Calu3 (cell line): ENCODE data around the gene SPAG8. TPM values are rescaled to one million over a fixed set of nuclear protein-coding genes. Genes with fewer than 3 reads are reported as not detected.
A peak's percentile ranks its signal among the peaks of the same experiment; 100 is the strongest.

Source experiments
- BruUV-seq: library from RNA; stranded (reverse); fragments of 400-500 nt; replicated peaks from 2 replicates; lab custom pipeline; 2021; lab: Mats Ljungman, UMichigan
- CTCF ChIA-PET: fragments of 300-600 bp; sonication (Branson Sonifier 250); formaldehyde crosslinking; loops from one replicate; lab custom pipeline; 2022; ENCODE audit warnings: antibody characterized with exemption; lab: Charles Lee
- DNase-seq: peaks from one replicate; pipeline ENCODE4 v3.0.0; 2022
- H3K27ac Mint-ChIP-seq: one replicate; pipeline ENCODE4 v1.8.0; 2022; ENCODE audit warnings: mixed read lengths; ENCODE audit not compliant: unreplicated experiment
- H3K27me3 Mint-ChIP-seq: one replicate; pipeline ENCODE4 v1.8.0; 2022; ENCODE audit warnings: mixed read lengths; ENCODE audit not compliant: unreplicated experiment
- H3K36me3 Mint-ChIP-seq: one replicate; pipeline ENCODE4 v1.8.0; 2022; ENCODE audit warnings: mild to moderate bottlenecking, moderate library complexity, mixed read lengths; ENCODE audit not compliant: insufficient read depth, unreplicated experiment
- H3K4me1 Mint-ChIP-seq: one replicate; pipeline ENCODE4 v1.8.0; 2022; ENCODE audit warnings: mild to moderate bottlenecking, low read depth, mixed read lengths; ENCODE audit not compliant: unreplicated experiment
- H3K4me3 Mint-ChIP-seq: one replicate; pipeline ENCODE4 v1.8.0; 2022; ENCODE audit warnings: mild to moderate bottlenecking, low read depth, moderate library complexity, mixed read lengths; ENCODE audit not compliant: unreplicated experiment
- H3K9me3 Mint-ChIP-seq: one replicate; pipeline ENCODE4 v1.8.0; 2022; ENCODE audit warnings: low read depth, mixed read lengths; ENCODE audit not compliant: unreplicated experiment
- CTCF ChIP-seq: fragments of 200-600 bp; IDR thresholded peaks from one replicate; pipeline ENCODE4 v1.8.0; 2022; ENCODE audit warnings: antibody characterized with exemption; ENCODE audit not compliant: unreplicated experiment
- intact Hi-C: fragments of 100-400 bp; cut with micrococcal nuclease; formaldehyde crosslinking; loops from one replicate; pipeline ENCODE4 v1.10.0; 2022; ENCODE audit not compliant: unreplicated experiment
- total RNA-seq: library from RNA; stranded (reverse); gene quantifications from 2 replicates; pipeline ENCODE4 v1.2.3, GENCODE V29; 2022

SPAG8 gene
- total RNA-seq, 1 experiment from 2014 or later, result 0.97 TPM

- DNase-seq, result no peak
- no TSS peak for BruUV-seq
- H3K9me3 Mint-ChIP-seq, result no peaks in the 10 kb centered on the region
- peaks cover 24% of the 10 kb centered on the region for H3K4me1 Mint-ChIP-seq
- no peak overlapping the region for H3K4me3 Mint-ChIP-seq
- peaks cover 13% of the 10 kb centered on the region for H3K27me3 Mint-ChIP-seq
- intact Hi-C loops, result no loop called here
- TF ChIP-seq CTCF, result no peak
- no peak overlapping the region for H3K27ac Mint-ChIP-seq
- peaks cover 17% of the 10 kb centered on the region for H3K36me3 Mint-ChIP-seq
- CTCF ChIA-PET, result no interaction called here
Observed at GRCh38 chr9:35831040-35831439, 19.0 kb upstream of the SPAG8 start.

GRCh38 chr9:35829764-35830096 lies 17.7 kb upstream of the SPAG8 start:
- H3K4me1 Mint-ChIP-seq, result peaks cover 21% of the 10 kb centered on the region
- H3K36me3 Mint-ChIP-seq, result peaks cover 17% of the 10 kb centered on the region
- DNase-seq, result no peak
- no peak overlapping the region for H3K27ac Mint-ChIP-seq
- intact Hi-C loops, result loop anchor here (2.0 kb wide), 1 partner anchor 15 kb away; the partner anchor contains the start of gene HINT2
- peak overlapping the region; percentile 89 for H3K4me3 Mint-ChIP-seq
- no peaks in the 10 kb centered on the region for H3K9me3 Mint-ChIP-seq
- no TSS peak for BruUV-seq
- CTCF ChIA-PET, result no interaction called here
- H3K27me3 Mint-ChIP-seq, result peaks cover 13% of the 10 kb centered on the region
- TF ChIP-seq CTCF, result no peak

- Mint-ChIP-seq H3K4me1 (peaks cover 16% of the 10 kb centered on the region), H3K36me3 (peaks cover 17% of the 10 kb centered on the region), H3K9me3 (no peaks in the 10 kb centered on the region), H3K27me3 (peaks cover 13% of the 10 kb centered on the region), H3K27ac (peak within 1 kb of the TSS; percentile 84), H3K4me3 (peak within 1 kb of the TSS; percentile 89)
- CTCF ChIA-PET, result interaction anchor here (0.8 to 1.0 kb wide), 3 partner anchors 15 to 77 kb away, joined by 3 read pairs; partner anchors contain the start of genes HINT2 and HRCT1
- intact Hi-C loops, result loop anchor here (2.0 kb wide), 1 partner anchor 14 kb away; the partner anchor contains the start of gene HINT2
- BruUV-seq, result no TSS peak
- DNase-seq, result peak; percentile 88
- TF ChIP-seq CTCF, result no peak
Observed at GRCh38 chr9:35829084-35829763, 17.2 kb upstream of the SPAG8 start, which contains the start of gene TMEM8B. TSS of gene TMEM8B (plus strand) at chr9:35829228. CDS start at chr9:35829448, 220 bp downstream.

- H3K36me3 Mint-ChIP-seq, result peaks cover 17% of the 10 kb centered on the region
- BruUV-seq, result no TSS peak
- DNase-seq, result peak; percentile 7
- H3K9me3 Mint-ChIP-seq, result no peaks in the 10 kb centered on the region
- H3K27me3 Mint-ChIP-seq, result peaks cover 13% of the 10 kb centered on the region
- CTCF ChIA-PET, result interaction anchor here (0.8 to 1.0 kb wide), 3 partner anchors 14 to 78 kb away, joined by 3 read pairs; partner anchors contain the start of genes HINT2 and HRCT1
- H3K27ac Mint-ChIP-seq, result peak within 1 kb of the TSS; percentile 84
- peaks cover 14% of the 10 kb centered on the region for H3K4me1 Mint-ChIP-seq
- intact Hi-C loops, result loop anchor here (2.0 kb wide), 1 partner anchor 14 kb away; the partner anchor contains the start of gene HINT2
- no peak for TF ChIP-seq CTCF
- H3K4me3 Mint-ChIP-seq, result peak within 1 kb of the TSS; percentile 89
Observed at GRCh38 chr9:35828716-35829083, 16.6 kb upstream of the SPAG8 start, which contains the start of gene FAM221B. TSS of gene FAM221B (minus strand) at chr9:35828732. CDS start at chr9:35826161, 2,571 bp downstream.
